ENCODE data around the gene RIMS3.
A peak's percentile ranks its signal among the peaks of the same experiment; 100 is the strongest.
"Not testable (repeated sequence)": the region's sequence is repeated elsewhere in the genome, so short reads cannot be mapped to it uniquely, and the experiment has no call there.

RIMS3 gene

GRCh38 chr1:40583980-40584379 is 81.5 kb downstream of the RIMS3 start:
- DNase-seq, result no peak

DNA sequence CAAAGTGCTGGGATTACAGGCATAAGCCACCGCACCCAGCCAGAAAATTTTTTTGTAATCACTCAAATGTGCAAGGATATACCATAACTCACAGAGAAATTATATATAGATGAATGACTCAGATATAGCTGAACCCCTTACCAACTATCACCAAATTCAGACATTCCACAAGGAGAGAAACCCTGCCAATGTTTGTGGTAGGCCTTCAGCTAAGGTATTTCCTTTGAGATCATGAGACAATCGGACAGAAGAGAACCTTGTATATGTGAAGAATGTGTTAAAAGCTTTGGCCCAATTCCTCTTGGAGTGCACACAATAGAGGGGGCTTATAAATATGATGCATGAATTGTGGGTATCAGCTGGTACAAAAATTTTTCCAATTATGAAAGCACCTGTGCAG is 83.4 kb downstream of the RIMS3 start:
- no peak for DNase-seq

DNA sequence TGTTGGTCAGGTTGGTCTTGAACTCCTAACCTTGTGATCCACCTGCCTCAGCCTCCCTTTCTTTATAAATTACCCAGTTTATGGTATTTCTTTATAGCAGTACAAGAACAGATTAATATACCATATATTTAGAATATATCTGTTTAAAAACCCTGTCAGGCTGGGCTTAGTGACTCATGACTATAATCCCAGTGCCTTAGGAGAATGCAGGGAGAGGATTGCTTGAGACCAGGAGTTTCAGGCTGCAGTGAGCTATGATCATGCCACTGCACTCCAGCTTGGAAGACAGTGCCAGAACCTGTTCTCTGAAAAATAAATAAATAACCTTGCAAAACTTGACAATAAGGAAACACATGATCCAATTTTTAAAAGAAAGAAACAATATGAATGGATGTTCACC is 90.1 kb downstream of the RIMS3 start:
- DNase-seq, result peak; percentile 14

GRCh38 chr1:40574805-40575204 is 90.7 kb downstream of the RIMS3 start:
- DNase-seq, result not testable (repeated sequence)
